Suppressor macrophage treated with lipopolysaccharide for 4 hours (primary cell): ENCODE measurements around the gene C22orf39.

Source experiments
- DNase-seq: peaks from one replicate; pipeline ENCODE4 v3.0.0-alpha.2; 2020

The C22orf39 gene

DNA sequence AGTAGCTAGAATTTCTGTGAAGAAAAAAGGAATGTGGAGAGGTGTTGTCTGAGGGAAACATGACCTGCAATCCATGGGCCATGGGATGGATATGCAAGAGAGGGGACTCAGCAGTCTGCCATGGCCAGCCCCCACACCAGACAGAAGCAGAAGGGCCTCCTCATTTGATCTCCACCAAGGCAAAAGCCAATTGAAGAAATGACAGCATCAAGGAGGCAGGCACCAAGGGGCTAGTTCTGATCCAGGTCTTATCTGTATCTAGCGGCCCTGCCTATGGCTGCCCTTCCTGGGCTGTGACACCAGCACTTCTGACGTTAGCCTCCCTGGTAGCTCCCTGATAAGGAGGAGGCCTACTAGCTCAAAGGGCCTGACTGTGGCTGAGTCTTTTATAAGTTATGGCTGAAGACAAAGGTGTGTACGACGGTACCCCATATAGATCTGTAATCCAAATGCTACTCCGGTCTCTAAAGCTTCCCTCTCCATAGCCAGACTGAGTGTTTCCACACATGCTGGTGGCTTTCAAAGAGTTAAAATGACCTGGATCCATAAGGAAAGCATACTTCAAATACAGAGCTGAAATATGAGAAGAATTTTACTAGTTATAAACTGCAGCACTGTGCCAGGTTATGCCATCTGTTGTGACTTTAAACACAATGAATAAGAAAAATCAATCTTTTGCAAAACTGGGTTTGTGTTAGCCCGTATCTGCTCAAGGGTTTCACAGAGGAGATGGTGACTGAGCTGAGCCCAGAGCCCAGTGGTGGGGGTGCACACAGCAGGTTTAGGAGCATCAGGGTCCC is 50.4 kb downstream of the C22orf39 start:
- no peak for DNase-seq

- no peak for DNase-seq
Observed at GRCh38 chr22:19396561-19396933, 51.0 kb downstream of the C22orf39 start.

DNA sequence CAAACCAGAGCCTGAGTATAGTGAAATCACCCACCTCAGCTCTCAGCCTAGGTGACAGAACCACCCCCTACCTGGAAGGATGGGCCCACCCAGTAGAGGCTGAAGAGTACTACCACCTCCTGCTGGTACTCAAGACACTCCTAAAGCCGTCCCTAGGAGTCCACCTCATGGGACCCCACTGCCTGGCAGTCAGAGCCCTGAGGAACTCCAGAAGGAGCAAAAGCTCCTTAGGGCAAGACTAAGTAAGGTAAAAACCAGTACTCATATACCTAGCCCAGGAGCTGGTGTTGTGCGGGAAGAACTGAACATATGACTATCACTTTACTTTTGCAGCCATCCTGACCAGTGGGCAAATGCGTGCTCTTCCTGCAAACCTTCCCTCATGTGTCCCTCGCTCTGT is 52.2 kb downstream of the C22orf39 start:
- DNase-seq = no peak

DNA sequence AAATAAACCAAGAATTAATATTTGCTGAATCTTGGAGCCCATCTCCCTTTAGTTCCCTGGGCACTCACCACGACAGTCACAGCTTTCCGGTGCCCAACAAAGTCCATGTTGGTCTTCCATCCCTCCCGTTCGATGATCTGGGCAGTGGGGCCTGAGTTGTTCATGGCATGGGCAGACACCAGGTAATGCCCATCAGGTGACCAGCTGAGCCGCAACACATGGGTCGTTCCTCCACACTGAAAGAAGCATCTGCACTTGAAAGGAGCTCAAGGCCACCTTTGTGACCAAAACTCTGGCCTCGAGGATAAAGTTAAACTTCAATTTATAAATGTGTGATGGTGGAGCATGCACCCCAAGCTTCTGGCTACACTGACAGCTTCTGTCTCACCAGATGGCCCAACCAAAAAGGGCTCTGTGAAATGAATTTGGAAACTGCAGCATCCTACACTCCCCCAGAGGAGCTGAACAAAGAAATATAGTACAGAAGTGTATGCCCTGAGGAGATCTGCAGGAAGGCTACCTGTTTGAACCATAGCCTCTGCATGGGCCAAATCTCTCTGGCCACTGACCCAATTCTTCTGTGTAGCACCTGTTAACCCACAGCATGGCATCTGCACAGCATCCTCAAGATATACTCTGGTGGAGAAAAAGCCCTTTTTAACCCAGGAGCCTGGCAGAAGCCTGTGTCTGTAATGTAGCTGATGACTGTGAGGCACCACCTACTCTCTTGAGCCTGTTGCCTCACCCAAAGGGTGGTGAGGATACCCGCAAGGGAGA is 53.0 kb downstream of the C22orf39 start:
- no peak for DNase-seq

- DNase-seq = no peak
Observed at GRCh38 chr22:19393704-19394103, 53.8 kb downstream of the C22orf39 start.
